Measurements from ENCODE around the gene TRIOBP. TPM values are rescaled to one million over a fixed set of nuclear protein-coding genes. Genes with fewer than 3 reads are reported as not detected.

TRIOBP gene
- total and polyA plus RNA-seq, 2 of the 13 experiments (the other 11 are each of a cell fraction or from before 2014, with no cell fraction given) = 6.1 to 15.4 TPM

- TF ChIP-seq ZNF142 (CRISPR knock-in tag; IDR thresholded peaks at IDR 0.05) (no peak), HMG20B (CRISPR knock-in tag; conservative IDR thresholded peaks at IDR 0.05) (no peak), ZNF18 (CRISPR knock-in tag; IDR thresholded peaks at IDR 0.05; ENCODE audit: insufficient replicate concordance) (no peak), FOSL1 (CRISPR knock-in tag; IDR thresholded peaks at IDR 0.05; ENCODE audit: borderline replicate concordance) (no peak), NCOA2 (CRISPR knock-in tag; IDR thresholded peaks at IDR 0.05) (peak; percentile 10; the same call in 1 of the 2 replicates), TBP (CRISPR knock-in tag; IDR thresholded peaks at IDR 0.05) (no peak), ZNF704 (CRISPR knock-in tag; IDR thresholded peaks at IDR 0.05; ENCODE audit: borderline replicate concordance) (no peak), GLMP (CRISPR knock-in tag; IDR thresholded peaks at IDR 0.05; ENCODE audit: borderline replicate concordance) (no peak), NFE2L2 (IDR thresholded peaks at IDR 0.05; ENCODE audit: low read length) (no peak), KLF12 (CRISPR knock-in tag; IDR thresholded peaks at IDR 0.05; ENCODE audit: borderline replicate concordance) (no peak), ZNF800 (CRISPR knock-in tag; IDR thresholded peaks at IDR 0.05) (no peak), HDAC2 (CRISPR knock-in tag; IDR thresholded peaks at IDR 0.05) (peak; percentile 38; the same call in 1 of the 2 replicates), FOXJ3 (CRISPR knock-in tag; IDR thresholded peaks at IDR 0.05; ENCODE audit: borderline replicate concordance) (peak; percentile 68; the same call in 1 of the 2 replicates), ZNF354B (CRISPR knock-in tag; IDR thresholded peaks at IDR 0.05) (no peak), YEATS4 (CRISPR knock-in tag; IDR thresholded peaks at IDR 0.05; ENCODE audit: borderline replicate concordance) (peak; percentile 65; the same call in 1 of the 2 replicates)
Observed at GRCh38 chr22:37802310-37803194, 105.7 kb downstream of the TRIOBP start (continued).
